Endothelial cell of umbilical vein (primary cell): Measurements from ENCODE around the gene KCNQ5. TPM values are rescaled to one million over a fixed set of nuclear protein-coding genes. Genes with fewer than 3 reads are reported as not detected.

Source experiments
- BruUV-seq: library from RNA; stranded (reverse); fragments of 400-500 nt; replicated peaks from 2 replicates; lab custom pipeline; 2021; lab: Mats Ljungman, UMichigan
- CTCF ChIA-PET: fragments of 300-600, 350-600 bp; sonication (Branson Sonifier 250); formaldehyde crosslinking; loops from one replicate; lab custom pipeline; 2021; ENCODE audit warnings: antibody characterized with exemption, inconsistent platforms; lab: Charles Lee
- POLR2A ChIA-PET: fragments of 300-600, 350-600 bp; sonication (Branson Sonifier 250); formaldehyde crosslinking; loops from one replicate; lab custom pipeline; 2021; ENCODE audit warnings: antibody characterized with exemption, inconsistent platforms; lab: Charles Lee
- DNase-seq: peaks from one replicate; pipeline ENCODE4 v3.0.0-alpha.2; 2011; ENCODE audit warnings: low read depth, low spot score
- FAIRE-seq: peaks from 2 replicates; lab custom pipeline; 2011; peaks lifted over from hg19 to GRCh38; lab: Jason Lieb, UNC
- H2AFZ ChIP-seq: 2 replicates; pipeline ENCODE4 v1.6.0; 2012; ENCODE audit warnings: low read depth, low read length, control low read depth, inconsistent platforms
- H3K27ac ChIP-seq: 2 replicates; pipeline ENCODE4 v1.5.1; 2011; ENCODE audit warnings: low read depth, mild to moderate bottlenecking, control low read depth, low read length, moderate library complexity; ENCODE audit not compliant: insufficient read depth
- H3K27me3 ChIP-seq, 2 experiments: 2 replicates each; pipeline versions ENCODE4 v1.6.0 to v1.6.1; 2011; ENCODE audit warnings: low read length in 2 of 2, mixed read lengths in 1 of 2; ENCODE audit not compliant: control insufficient read depth in 2 of 2, insufficient read depth in 2 of 2
- H3K36me3 ChIP-seq, 2 experiments: 2 replicates in 1 of 2; 3 replicates in 1 of 2; pipeline ENCODE4 v1.5.1; 2011; ENCODE audit warnings: low read length in 2 of 2, mild to moderate bottlenecking in 1 of 2, moderate library complexity in 1 of 2; ENCODE audit not compliant: control insufficient read depth in 2 of 2, insufficient read depth in 2 of 2; ENCODE audit errors: extremely low read depth in 1 of 2
- H3K4me1 ChIP-seq: 3 replicates; pipeline ENCODE4 v1.5.1; 2011; ENCODE audit warnings: mild to moderate bottlenecking, low read length; ENCODE audit not compliant: control insufficient read depth, insufficient read depth; ENCODE audit errors: extremely low read depth
- H3K4me2 ChIP-seq: 2 replicates; pipeline ENCODE4 v1.6.1; 2011; ENCODE audit warnings: low read length, control low read depth, mixed read lengths; ENCODE audit not compliant: insufficient read depth
- H3K4me3 ChIP-seq, 3 experiments: fragments of 200-600 bp in 1 of 3; sonication (generic), shearing (Covaris generic) in 1 of 3; replicated peaks in 1 of 3; 2 replicates each; pipeline ENCODE4 v1.5.1; 2011 to 2016; ENCODE audit warnings: control low read depth in 3 of 3, low read length in 3 of 3, mild to moderate bottlenecking in 2 of 3, inconsistent platforms in 1 of 3, low read depth in 1 of 3, moderate library complexity in 1 of 3; ENCODE audit not compliant: insufficient read depth in 1 of 3
- H3K79me2 ChIP-seq: 2 replicates; pipeline ENCODE4 v1.6.0; 2012; ENCODE audit warnings: low read length, inconsistent platforms; ENCODE audit not compliant: control insufficient read depth, insufficient read depth
- H3K9ac ChIP-seq: replicated peaks from 2 replicates; pipeline ENCODE3; 2011; ENCODE audit warnings: low read length, control low read depth; ENCODE audit not compliant: insufficient read depth; ENCODE audit errors: extremely low read depth
- H3K9me1 ChIP-seq: replicated peaks from 3 replicates; pipeline ENCODE4 v1.6.0; 2011; ENCODE audit warnings: mild to moderate bottlenecking, low read length; ENCODE audit not compliant: control insufficient read depth, insufficient read depth; ENCODE audit errors: extremely low read depth
- H3K9me3 ChIP-seq: replicated peaks from 2 replicates; pipeline ENCODE4 v1.5.1; 2012; ENCODE audit warnings: low read length, inconsistent platforms; ENCODE audit not compliant: control insufficient read depth, insufficient read depth
- H4K20me1 ChIP-seq: replicated peaks from 2 replicates; pipeline ENCODE3; 2011; ENCODE audit warnings: mild to moderate bottlenecking, low read length; ENCODE audit not compliant: control insufficient read depth, insufficient read depth; ENCODE audit errors: extremely low read depth
- EZH2 ChIP-seq: IDR thresholded peaks from 2 replicates; pipeline ENCODE4 v1.6.1; 2012; ENCODE audit warnings: borderline replicate concordance, low read depth, mild to moderate bottlenecking, moderate library complexity, low read length, inconsistent platforms; ENCODE audit not compliant: severe bottlenecking
- FOS ChIP-seq: IDR thresholded peaks from 2 replicates; pipeline ENCODE4 v1.6.1; 2011; ENCODE audit warnings: mild to moderate bottlenecking, low read length, moderate library complexity, borderline replicate concordance; ENCODE audit not compliant: insufficient read depth
- GATA2 ChIP-seq: IDR thresholded peaks from 2 replicates; pipeline ENCODE4 v1.7.0; 2011; ENCODE audit warnings: low read depth, mild to moderate bottlenecking, moderate library complexity, mixed read lengths, low read length; ENCODE audit not compliant: insufficient read length, insufficient read depth
- JUN ChIP-seq: IDR thresholded peaks from 2 replicates; pipeline ENCODE4 v1.6.1; 2011; ENCODE audit warnings: borderline replicate concordance, low read depth; ENCODE audit not compliant: insufficient read length, insufficient read depth
- MYC ChIP-seq: IDR thresholded peaks from one replicate; pipeline ENCODE4 v1.6.1; 2011; ENCODE audit warnings: mild to moderate bottlenecking, low read depth, low read length
- POLR2A ChIP-seq: IDR thresholded peaks from 2 replicates; pipeline ENCODE4 v1.6.1; 2012; ENCODE audit warnings: low read depth, mild to moderate bottlenecking, control low read depth, low read length
- POLR2AphosphoS5 ChIP-seq: IDR thresholded peaks from 2 replicates; pipeline ENCODE4 v1.6.1; 2012; ENCODE audit warnings: low read depth, mild to moderate bottlenecking, control low read depth, low read length, moderate library complexity; ENCODE audit not compliant: insufficient read depth
- dilution Hi-C: fragments of 300-500 bp; cut with MboI; formaldehyde crosslinking; loops from one replicate; pipeline ENCODE4 v1.15.0; 2019; ENCODE audit warnings: low sequenced_read_pairs; ENCODE audit not compliant: extremely low pct_ligation_motif_present
- intact Hi-C: fragments of 100-400 bp; cut with micrococcal nuclease; formaldehyde crosslinking; loops from one replicate; pipeline ENCODE4 v1.10.0; 2022
- polyA plus RNA-seq, 4 experiments: library from polyadenylated mRNA; depleted of rRNA in 3 of 4; stranded (reverse) in 3 of 4; unstranded in 1 of 4; fragments of >200 nt; gene quantifications; 2 replicates each; pipeline versions ENCODE4 v1.2.1 to v1.2.3, GENCODE V29; 2011 to 2012; ENCODE audit warnings: missing spikeins in 1 of 4
- total RNA-seq: library from RNA; stranded (reverse); gene quantifications from 2 replicates; pipeline ENCODE4 v1.2.3, GENCODE V29; 2021
- TF ChIP-seq, protein P1 (sequence below), 2 donors: IDR thresholded peaks; 1 replicate in 1 of 2; 2 replicates in 1 of 2; pipeline ENCODE4 v1.5.1; 2011; ENCODE audit warnings: low read length in 2 of 2, mild to moderate bottlenecking in 2 of 2, moderate library complexity in 2 of 2, control low read depth in 1 of 2, inconsistent platforms in 1 of 2, low read depth in 1 of 2; ENCODE audit not compliant: insufficient read depth in 1 of 2; ENCODE audit errors: extremely low read depth in 1 of 2
- TF ChIP-seq, protein P2 (sequence below): IDR thresholded peaks from 2 replicates; pipeline ENCODE4 v1.6.1; 2011; ENCODE audit not compliant: insufficient read depth, insufficient read length

Gene KCNQ5
- total and polyA plus RNA-seq, 2 donors (not counting 3 experiments of a cell fraction or from before 2014, with no cell fraction given) = 0.22 TPM; not detected in 1

- intact Hi-C loops = no loop called here
- Histone ChIP-seq H3K4me2 (no peak overlapping the region), H3K4me1 (no peaks in the 10 kb centered on the region), H3K27me3 (no peaks in the 10 kb centered on the region), H3K9me1 (no peaks in the 10 kb centered on the region), H2AFZ (no peak overlapping the region), H3K27ac (no peak overlapping the region), H3K79me2 (no peaks in the 10 kb centered on the region), H3K9ac (no peak overlapping the region), H3K9me3 (no peaks in the 10 kb centered on the region), H3K36me3 (no peaks in the 10 kb centered on the region), H3K4me3 (no peak overlapping the region), H4K20me1 (no peaks in the 10 kb centered on the region)
- BruUV-seq = no TSS peak
- POLR2A ChIA-PET = no interaction called here
- dilution Hi-C loops = no loop called here
- DNase-seq = no peak
- CTCF ChIA-PET = interaction anchor here (1.6 kb wide), 1 partner anchor 10 kb away, joined by 3 read pairs; no protein-coding TSS in a partner anchor
- FAIRE-seq = no peak
- TF ChIP-seq, protein P1, sequence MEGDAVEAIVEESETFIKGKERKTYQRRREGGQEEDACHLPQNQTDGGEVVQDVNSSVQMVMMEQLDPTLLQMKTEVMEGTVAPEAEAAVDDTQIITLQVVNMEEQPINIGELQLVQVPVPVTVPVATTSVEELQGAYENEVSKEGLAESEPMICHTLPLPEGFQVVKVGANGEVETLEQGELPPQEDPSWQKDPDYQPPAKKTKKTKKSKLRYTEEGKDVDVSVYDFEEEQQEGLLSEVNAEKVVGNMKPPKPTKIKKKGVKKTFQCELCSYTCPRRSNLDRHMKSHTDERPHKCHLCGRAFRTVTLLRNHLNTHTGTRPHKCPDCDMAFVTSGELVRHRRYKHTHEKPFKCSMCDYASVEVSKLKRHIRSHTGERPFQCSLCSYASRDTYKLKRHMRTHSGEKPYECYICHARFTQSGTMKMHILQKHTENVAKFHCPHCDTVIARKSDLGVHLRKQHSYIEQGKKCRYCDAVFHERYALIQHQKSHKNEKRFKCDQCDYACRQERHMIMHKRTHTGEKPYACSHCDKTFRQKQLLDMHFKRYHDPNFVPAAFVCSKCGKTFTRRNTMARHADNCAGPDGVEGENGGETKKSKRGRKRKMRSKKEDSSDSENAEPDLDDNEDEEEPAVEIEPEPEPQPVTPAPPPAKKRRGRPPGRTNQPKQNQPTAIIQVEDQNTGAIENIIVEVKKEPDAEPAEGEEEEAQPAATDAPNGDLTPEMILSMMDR (IDR thresholded peaks at IDR 0.05; ENCODE audit: extremely low read depth in 1 of 2, insufficient read depth in 1 of 2, low read depth in 1 of 2, low read length in 2 of 2) = no peak
- no peak for TF ChIP-seq FOS
Measured at GRCh38 chr6:73054958-73055357, 433.1 kb downstream of the KCNQ5 start.

- Histone ChIP-seq H4K20me1 (no peaks in the 10 kb centered on the region), H2AFZ (no peak overlapping the region), H3K9me3 (no peaks in the 10 kb centered on the region), H3K79me2 (no peaks in the 10 kb centered on the region), H3K27ac (no peak overlapping the region), H3K27me3 (no peaks in the 10 kb centered on the region), H3K9ac (no peak overlapping the region), H3K4me1 (no peaks in the 10 kb centered on the region), H3K4me3 (no peak overlapping the region), H3K9me1 (no peaks in the 10 kb centered on the region), H3K4me2 (no peak overlapping the region), H3K36me3 (no peaks in the 10 kb centered on the region)
- ChIA-PET CTCF (no interaction called here), POLR2A (no interaction called here)
- no peak for DNase-seq
- no TSS peak for BruUV-seq
- FAIRE-seq = no peak
- TF ChIP-seq POLR2A = no peak
- TF ChIP-seq EZH2 = no peak
- TF ChIP-seq, protein P1 (IDR thresholded peaks at IDR 0.05; ENCODE audit: extremely low read depth in 1 of 2, insufficient read depth in 1 of 2, low read depth in 1 of 2, low read length in 2 of 2) = no peak
- no peak for TF ChIP-seq GATA2
- TF ChIP-seq JUN = no peak
- TF ChIP-seq, protein P2, sequence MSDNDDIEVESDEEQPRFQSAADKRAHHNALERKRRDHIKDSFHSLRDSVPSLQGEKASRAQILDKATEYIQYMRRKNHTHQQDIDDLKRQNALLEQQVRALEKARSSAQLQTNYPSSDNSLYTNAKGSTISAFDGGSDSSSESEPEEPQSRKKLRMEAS = no peak
- no peak for TF ChIP-seq POLR2AphosphoS5
- TF ChIP-seq FOS = no peak
- TF ChIP-seq MYC = no peak
- dilution Hi-C loops (no loop called here), intact Hi-C loops (no loop called here)
Measured at GRCh38 chr6:73058736-73059135, 436.9 kb downstream of the KCNQ5 start.
